GM23248 (cell line): Measurements from ENCODE around the gene RXFP4. TPM values are rescaled to one million over a fixed set of nuclear protein-coding genes. Genes with fewer than 3 reads are reported as not detected.

Experiments used
- DNase-seq: peaks from one replicate; pipeline ENCODE4 v3.0.0-alpha.2; 2015
- H2AFZ ChIP-seq: fragments of 200-600 bp; sonication (generic); 2 replicates; pipeline ENCODE4 v1.6.1; 2016; ENCODE audit warnings: antibody characterized with exemption
- H3F3A ChIP-seq: fragments of 200-600 bp; sonication (generic); 2 replicates; pipeline ENCODE4 v1.6.1; 2016; ENCODE audit warnings: mild to moderate bottlenecking, antibody characterized with exemption, mixed run types; ENCODE audit not compliant: insufficient read depth
- H3K27ac ChIP-seq: fragments of 200-600 bp; sonication (generic); 2 replicates; pipeline ENCODE4 v1.5.1; 2016; ENCODE audit warnings: mild to moderate bottlenecking
- H3K27me3 ChIP-seq: fragments of 200-600 bp; sonication (generic); replicated peaks from 2 replicates; pipeline ENCODE4 v1.6.1; 2016; ENCODE audit warnings: mild to moderate bottlenecking; ENCODE audit not compliant: insufficient read depth
- H3K36me3 ChIP-seq: fragments of 200-600 bp; sonication (generic); 2 replicates; pipeline ENCODE4 v1.6.1; 2016; ENCODE audit warnings: low read depth, mild to moderate bottlenecking
- H3K4me1 ChIP-seq: fragments of 200-600 bp; sonication (generic); 2 replicates; pipeline ENCODE4 v1.6.1; 2016; ENCODE audit warnings: mild to moderate bottlenecking; ENCODE audit not compliant: insufficient read depth
- H3K4me2 ChIP-seq: fragments of 200-600 bp; sonication (generic); one replicate; pipeline ENCODE4 v1.6.1; 2016; ENCODE audit warnings: mild to moderate bottlenecking; ENCODE audit not compliant: unreplicated experiment
- H3K4me3 ChIP-seq: fragments of 200-600 bp; sonication (generic); 2 replicates; pipeline ENCODE4 v1.5.1; 2016; ENCODE audit warnings: mild to moderate bottlenecking
- H3K79me2 ChIP-seq: fragments of 200-600 bp; sonication (generic); 2 replicates; pipeline ENCODE4 v1.6.1; 2016; ENCODE audit warnings: mild to moderate bottlenecking; ENCODE audit not compliant: insufficient read depth
- H3K9ac ChIP-seq: fragments of 200-600 bp; sonication (generic); 2 replicates; pipeline ENCODE4 v1.6.1; 2016; ENCODE audit warnings: mild to moderate bottlenecking
- H3K9me2 ChIP-seq: fragments of 200-600 bp; sonication (generic); 2 replicates; pipeline ENCODE4 v1.6.1; 2016; ENCODE audit warnings: mixed run types, mild to moderate bottlenecking, moderate library complexity; ENCODE audit not compliant: insufficient read depth
- H3K9me3 ChIP-seq: fragments of 200-600 bp; sonication (generic); one replicate; pipeline ENCODE4 v1.6.1; 2017; ENCODE audit warnings: low read depth
- H4K20me1 ChIP-seq: fragments of 200-600 bp; sonication (generic); 2 replicates; pipeline ENCODE4 v1.6.0; 2016; ENCODE audit not compliant: insufficient read depth
- EZH2 ChIP-seq: fragments of 200-600 bp; sonication (generic); IDR thresholded peaks from 2 replicates; pipeline ENCODE4 v1.6.1; 2018; ENCODE audit warnings: antibody characterized with exemption, mild to moderate bottlenecking; ENCODE audit not compliant: insufficient read depth, poor library complexity, severe bottlenecking
- EZH2phosphoT487 ChIP-seq: fragments of 200-600 bp; sonication (generic); IDR thresholded peaks from 2 replicates; pipeline ENCODE4 v1.6.1; 2018; ENCODE audit warnings: antibody characterized with exemption, moderate library complexity, mild to moderate bottlenecking, low read depth; ENCODE audit not compliant: insufficient read depth
- WGBS, 2 experiments: methylation state at CpG; one replicate each; pipeline ENCODE4 v1.1.6; 2015 to 2017; ENCODE audit warnings: low lambda C conversion rate in 2 of 2, low coverage in 1 of 2; ENCODE audit errors: missing lambda C conversion rate in 2 of 2; 5-methylcytosine and 5-hydroxymethylcytosine counted together
- in situ Hi-C: fragments of 300-500 bp; cut with MboI; formaldehyde crosslinking; loops from 2 replicates; pipeline ENCODE4 v1.15.0; 2020
- polyA plus RNA-seq: library from polyadenylated mRNA; unstranded; fragments of >200 nt; fragmentation: Nextera tagmentation; extraction: Ambion mirVana; gene quantifications from 2 replicates; pipeline ENCODE4 v1.2.1, GENCODE V29; 2016
- total RNA-seq: library from RNA; depleted of rRNA; stranded (reverse); fragments of >200 nt; shearing (Covaris generic); gene quantifications from 2 replicates; pipeline ENCODE4 v1.2.3, GENCODE V29; 2014

The RXFP4 gene
- total and polyA plus RNA-seq, 2 experiments from 2014 or later = 0.39 TPM; not detected in 1

- TF ChIP-seq EZH2 = no peak
- no peak for TF ChIP-seq EZH2phosphoT487
- no peak overlapping the region for H3K27ac ChIP-seq
- DNase-seq = no peak
Observed at GRCh38 chr1:155897746-155898145, 43.7 kb upstream of the RXFP4 start.

GRCh38 chr1:155898888-155899287 is 42.5 kb upstream of the RXFP4 start:
- Histone ChIP-seq H3K4me3 (no peak overlapping the region), H3K9me3 (no peaks in the 10 kb centered on the region), H3K79me2 (peaks cover 33% of the 10 kb centered on the region), H3K4me1 (peaks cover 4% of the 10 kb centered on the region), H3K36me3 (peaks cover 53% of the 10 kb centered on the region), H2AFZ (no peak overlapping the region), H3F3A (peaks cover 50% of the 10 kb centered on the region), H3K9ac (no peak overlapping the region), H4K20me1 (no peaks in the 10 kb centered on the region), H3K27me3 (no peaks in the 10 kb centered on the region), H3K4me2 (no peak overlapping the region), H3K27ac (no peak overlapping the region), H3K9me2 (no peaks in the 10 kb centered on the region)
- in situ Hi-C loops = no loop called here
- WGBS, 2 experiments = 80 to 83% methylated on average over 2 of the region's 2 CpGs
- DNase-seq = no peak
- no peak for TF ChIP-seq EZH2
- no peak for TF ChIP-seq EZH2phosphoT487

More at GRCh38 chr1:155897746-155898145, 43.7 kb upstream of the RXFP4 start:
- H3K4me1 ChIP-seq = peaks cover 14% of the 10 kb centered on the region
- H3F3A ChIP-seq = peaks cover 60% of the 10 kb centered on the region
- no peak overlapping the region for H3K4me3 ChIP-seq
- no peaks in the 10 kb centered on the region for H3K9me3 ChIP-seq
- WGBS, 2 experiments = 19 to 21% methylated on average over 1 of the region's 1 CpG
- no peaks in the 10 kb centered on the region for H3K27me3 ChIP-seq
- H3K79me2 ChIP-seq = peaks cover 33% of the 10 kb centered on the region
- no peak overlapping the region for H3K9ac ChIP-seq
- no peak overlapping the region for H3K4me2 ChIP-seq
- no peak overlapping the region for H2AFZ ChIP-seq
- no peaks in the 10 kb centered on the region for H4K20me1 ChIP-seq
- in situ Hi-C loops = no loop called here
- H3K36me3 ChIP-seq = peaks cover 46% of the 10 kb centered on the region
- H3K9me2 ChIP-seq = no peaks in the 10 kb centered on the region

GRCh38 chr1:155899683-155900082 is 41.8 kb upstream of the RXFP4 start:
- no peaks in the 10 kb centered on the region for H3K9me3 ChIP-seq
- in situ Hi-C loops = no loop called here
- no peak overlapping the region for H3K27ac ChIP-seq

GRCh38 chr1:155900161-155900560 is 41.3 kb upstream of the RXFP4 start:
- Histone ChIP-seq H3F3A (peaks cover 40% of the 10 kb centered on the region), H3K36me3 (peaks cover 65% of the 10 kb centered on the region)
- in situ Hi-C loops = no loop called here

More at GRCh38 chr1:155899683-155900082, 41.8 kb upstream of the RXFP4 start:
- no peaks in the 10 kb centered on the region for H3K9me2 ChIP-seq
- no peak for DNase-seq
- no peak overlapping the region for H2AFZ ChIP-seq
- no peak overlapping the region for H3K4me3 ChIP-seq
- no peak overlapping the region for H3K9ac ChIP-seq
- 95 to 100% methylated on average over 2 of the region's 2 CpGs for WGBS, 2 experiments
- no peaks in the 10 kb centered on the region for H3K4me1 ChIP-seq
- no peak overlapping the region for H3K4me2 ChIP-seq
- TF ChIP-seq EZH2 = no peak
- no peak for TF ChIP-seq EZH2phosphoT487
- peaks cover 33% of the 10 kb centered on the region for H3K79me2 ChIP-seq
- H3K27me3 ChIP-seq = no peaks in the 10 kb centered on the region
- no peaks in the 10 kb centered on the region for H4K20me1 ChIP-seq
- H3F3A ChIP-seq = peaks cover 42% of the 10 kb centered on the region
- H3K36me3 ChIP-seq = peaks cover 61% of the 10 kb centered on the region

GRCh38 chr1:155904261-155904660 is 37.2 kb upstream of the RXFP4 start:
- peaks cover 67% of the 10 kb centered on the region for H3K79me2 ChIP-seq
- no peaks in the 10 kb centered on the region for H3K4me1 ChIP-seq
- H3K9ac ChIP-seq = no peak overlapping the region
- no peak for DNase-seq
- no peaks in the 10 kb centered on the region for H4K20me1 ChIP-seq
- no peaks in the 10 kb centered on the region for H3K27me3 ChIP-seq
- H3K36me3 ChIP-seq = peaks cover 65% of the 10 kb centered on the region
- no peaks in the 10 kb centered on the region for H3K9me3 ChIP-seq
- WGBS, 2 experiments = 94 to 95% methylated on average over 12 of the region's 12 CpGs
- H3K27ac ChIP-seq = no peak overlapping the region
- no peak for TF ChIP-seq EZH2
- TF ChIP-seq EZH2phosphoT487 = no peak
- in situ Hi-C loops = no loop called here
- no peak overlapping the region for H3K4me3 ChIP-seq
- peaks cover 15% of the 10 kb centered on the region for H3F3A ChIP-seq
- H3K9me2 ChIP-seq = no peaks in the 10 kb centered on the region
- H3K4me2 ChIP-seq = no peak overlapping the region
- H2AFZ ChIP-seq = no peak overlapping the region

More at GRCh38 chr1:155900161-155900560, 41.3 kb upstream of the RXFP4 start:
- no peak overlapping the region for H3K27ac ChIP-seq
- no peak overlapping the region for H2AFZ ChIP-seq
- no peak overlapping the region for H3K4me3 ChIP-seq
- WGBS, 2 experiments = 67 to 68% methylated on average over 4 of the region's 4 CpGs
- TF ChIP-seq EZH2 (no peak), EZH2phosphoT487 (no peak)
- no peaks in the 10 kb centered on the region for H3K9me2 ChIP-seq
- DNase-seq = no peak
- H3K4me1 ChIP-seq = no peaks in the 10 kb centered on the region
- no peaks in the 10 kb centered on the region for H3K27me3 ChIP-seq
- peaks cover 38% of the 10 kb centered on the region for H3K79me2 ChIP-seq
- H3K9ac ChIP-seq = no peak overlapping the region
- no peaks in the 10 kb centered on the region for H3K9me3 ChIP-seq
- no peak overlapping the region for H3K4me2 ChIP-seq
- no peaks in the 10 kb centered on the region for H4K20me1 ChIP-seq
